GM15510 (cell line): ENCODE data around the gene GON7.

Experiments used
- POLR2A ChIP-seq: IDR thresholded peaks from 3 replicates; pipeline ENCODE4 v1.6.1; 2011; ENCODE audit warnings: borderline replicate concordance; ENCODE audit not compliant: insufficient read length; ENCODE audit errors: extremely low read depth

Gene GON7, protein sequence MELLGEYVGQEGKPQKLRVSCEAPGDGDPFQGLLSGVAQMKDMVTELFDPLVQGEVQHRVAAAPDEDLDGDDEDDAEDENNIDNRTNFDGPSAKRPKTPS

GRCh38 chr14:93206793-93207467 is at the start of gene GON7, which contains the start of gene UBR7:
TSS of gene GON7 (minus strand) at chr14:93207065. CDS start at chr14:93207037, 28 bp downstream.
TSS of gene UBR7 (plus strand) at chr14:93207256. CDS start at chr14:93207292, 36 bp downstream.
- peak; percentile 85 for TF ChIP-seq POLR2A

DNA sequence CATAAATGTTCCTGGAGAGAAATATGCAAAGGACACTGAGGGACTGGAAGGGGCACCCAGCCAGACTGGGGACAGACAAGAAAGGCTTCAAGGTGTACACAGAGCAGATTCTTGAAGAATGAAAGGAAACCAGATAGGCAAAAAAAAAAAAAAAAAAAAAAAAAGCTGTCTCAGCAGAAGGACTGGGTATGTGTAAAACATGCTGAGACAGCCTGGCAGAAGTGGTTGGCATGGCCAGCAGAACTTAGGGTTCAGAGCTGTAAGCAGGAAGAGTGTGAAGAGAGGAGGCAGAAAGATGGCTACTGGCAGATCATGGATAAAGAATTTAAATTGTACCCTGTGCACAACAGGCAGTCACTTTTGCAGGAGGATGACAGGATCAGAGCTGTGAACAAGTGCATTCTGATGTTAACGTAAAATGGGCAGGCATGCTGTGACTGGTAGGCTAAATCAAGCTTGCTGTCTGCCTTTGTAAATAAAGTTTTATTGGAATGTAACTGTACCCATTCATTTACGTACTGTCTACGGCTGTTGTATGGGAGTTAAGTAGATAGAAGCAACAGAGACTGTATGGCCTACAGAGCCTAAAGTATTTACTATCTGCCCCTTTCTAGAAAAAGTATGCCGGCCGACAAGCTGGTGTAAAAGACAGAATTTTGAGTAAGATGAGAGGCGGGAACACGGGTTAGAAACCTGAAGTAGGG is 42.4 kb upstream of the GON7 start:
- no peak for TF ChIP-seq POLR2A

- no peak for TF ChIP-seq POLR2A
Observed at GRCh38 chr14:93246534-93246933, 39.7 kb upstream of the GON7 start.

GRCh38 chr14:93245764-93246420 is 39.0 kb upstream of the GON7 start:
- TF ChIP-seq POLR2A, result no peak

GRCh38 chr14:93240678-93241000 is 33.8 kb upstream of the GON7 start:
- no peak for TF ChIP-seq POLR2A

DNA sequence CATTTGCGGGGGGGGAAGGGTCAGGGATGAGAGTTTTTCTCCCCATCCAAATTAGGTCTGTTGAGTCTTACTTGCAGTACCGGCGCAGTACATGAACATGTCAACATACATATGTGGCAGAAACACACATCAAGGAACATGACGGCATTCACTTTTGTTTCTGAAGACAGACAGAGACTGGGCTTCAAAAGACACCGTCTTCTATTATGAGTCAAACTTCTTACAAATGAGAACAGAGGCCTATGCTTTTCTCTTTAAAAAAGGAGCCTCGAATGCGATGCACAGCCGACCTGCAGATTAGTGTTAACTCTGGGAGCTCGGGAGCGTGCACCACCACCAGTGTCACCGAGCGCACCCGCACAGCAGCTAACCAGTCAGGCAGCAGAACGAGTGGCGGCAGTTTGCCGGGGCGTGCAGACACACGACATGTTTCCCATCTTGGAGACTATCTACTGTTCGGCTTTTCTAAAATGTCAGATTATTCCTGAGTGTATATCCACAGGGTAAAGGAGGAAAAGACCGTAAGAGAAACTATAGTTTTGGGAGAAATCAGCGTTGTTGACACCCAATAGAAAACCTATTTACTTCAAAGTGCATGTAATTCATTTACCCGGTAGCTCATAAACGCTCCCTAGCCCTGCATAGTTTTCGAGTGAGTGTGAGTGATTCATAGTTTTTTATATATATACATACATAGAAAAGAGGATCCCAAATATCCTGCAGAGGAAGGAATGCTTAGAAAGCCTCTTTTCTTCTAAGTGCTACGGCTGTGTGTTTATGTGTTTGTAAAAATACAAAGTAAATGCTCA is 33.2 kb upstream of the GON7 start:
- TF ChIP-seq POLR2A, result no peak

- no peak for TF ChIP-seq POLR2A
Observed at GRCh38 chr14:93234798-93235197, 27.9 kb upstream of the GON7 start.

DNA sequence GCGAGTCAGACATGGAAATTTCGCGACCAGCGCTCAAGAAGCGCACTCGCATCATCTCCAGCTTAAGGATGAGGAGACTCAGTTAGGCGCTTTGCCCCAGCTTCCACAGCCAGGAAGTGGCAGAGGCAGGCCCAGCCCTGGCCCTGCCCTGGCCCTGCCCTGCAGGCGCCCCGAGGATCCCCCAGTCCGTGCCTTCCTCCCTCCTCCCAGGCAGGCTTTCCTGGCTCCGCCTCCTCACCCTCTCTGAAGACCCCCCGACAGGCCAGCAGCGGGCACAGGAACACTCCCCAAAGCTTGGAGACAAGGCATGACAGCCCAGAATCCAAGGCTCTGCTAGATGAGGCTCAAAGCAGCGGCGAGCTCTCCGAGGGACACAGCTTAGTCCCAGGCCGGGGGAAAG is 25.3 kb upstream of the GON7 start:
- no peak for TF ChIP-seq POLR2A

- TF ChIP-seq POLR2A, result no peak
Observed at GRCh38 chr14:93231129-93231979, 24.5 kb upstream of the GON7 start.

- TF ChIP-seq POLR2A, result no peak
Observed at GRCh38 chr14:93230539-93230938, 23.7 kb upstream of the GON7 start.

- TF ChIP-seq POLR2A, result no peak
Observed at GRCh38 chr14:93228550-93228949, 21.7 kb upstream of the GON7 start.

DNA sequence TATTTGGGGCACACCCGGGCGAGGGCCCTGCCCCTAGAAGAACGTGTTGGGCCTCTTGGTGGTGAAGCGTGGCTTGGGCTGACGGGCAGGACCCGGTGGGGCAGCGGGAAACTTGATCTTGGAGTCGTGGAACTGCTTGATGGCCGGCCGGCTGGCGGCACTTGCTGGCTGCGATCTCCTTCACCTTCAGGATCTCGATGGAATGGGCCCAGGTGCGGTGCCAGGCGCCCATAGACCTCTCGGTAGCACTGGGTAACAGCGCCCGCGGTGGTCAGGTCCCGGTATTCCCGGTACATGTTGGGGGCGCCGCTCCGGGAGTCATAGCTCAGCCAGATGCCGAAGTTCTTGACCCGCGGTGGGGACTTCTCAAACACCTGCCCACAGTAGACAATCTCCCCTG is 16.7 kb upstream of the GON7 start:
- no peak for TF ChIP-seq POLR2A

DNA sequence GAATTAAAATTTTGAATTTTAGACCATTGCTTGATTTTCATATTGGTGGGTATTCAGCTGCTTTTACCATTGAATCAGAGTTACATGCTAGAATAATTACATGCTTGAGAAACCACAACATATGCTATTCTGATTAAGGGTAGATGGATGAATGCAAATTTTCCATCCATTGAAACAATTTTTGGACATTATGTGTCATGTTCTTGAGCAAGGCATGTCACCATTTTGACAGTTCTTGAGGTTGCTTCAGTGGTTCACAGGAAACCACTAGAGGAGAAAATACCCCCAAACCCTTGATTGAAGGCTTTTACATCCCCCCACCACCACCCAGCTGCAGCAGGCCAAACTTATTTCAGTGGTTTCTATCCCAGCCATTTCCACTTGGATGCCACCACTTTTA is 13.6 kb upstream of the GON7 start:
- no peak for TF ChIP-seq POLR2A

DNA sequence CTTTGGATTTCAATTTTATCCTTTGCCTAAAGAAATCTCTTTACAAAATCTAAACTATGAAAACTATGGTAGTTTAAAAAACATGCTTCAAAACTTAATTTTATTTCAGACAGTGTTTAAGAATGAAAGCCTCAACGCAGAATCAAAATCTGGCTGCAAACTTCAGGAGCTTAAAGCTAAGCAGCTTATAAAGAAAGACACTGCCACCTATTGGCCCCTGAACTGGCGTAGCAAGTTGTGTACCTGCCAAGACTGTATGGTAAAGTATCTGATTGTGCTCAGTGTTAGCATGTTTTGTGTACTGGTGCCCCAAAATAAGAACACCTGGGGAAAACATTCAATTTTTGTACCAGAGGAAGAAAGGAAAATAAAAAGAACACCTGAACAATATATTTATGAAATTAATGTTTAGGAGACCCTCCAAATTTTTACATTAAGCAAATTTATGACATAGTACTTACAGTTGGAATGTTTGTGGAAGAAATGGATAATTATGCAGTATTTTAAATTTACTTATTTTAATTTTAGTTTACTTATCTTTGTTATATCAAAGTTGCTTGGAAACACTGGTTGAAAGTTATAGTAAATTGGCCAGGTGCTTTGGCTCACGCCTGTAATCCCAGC is 12.3 kb upstream of the GON7 start:
- no peak for TF ChIP-seq POLR2A

DNA sequence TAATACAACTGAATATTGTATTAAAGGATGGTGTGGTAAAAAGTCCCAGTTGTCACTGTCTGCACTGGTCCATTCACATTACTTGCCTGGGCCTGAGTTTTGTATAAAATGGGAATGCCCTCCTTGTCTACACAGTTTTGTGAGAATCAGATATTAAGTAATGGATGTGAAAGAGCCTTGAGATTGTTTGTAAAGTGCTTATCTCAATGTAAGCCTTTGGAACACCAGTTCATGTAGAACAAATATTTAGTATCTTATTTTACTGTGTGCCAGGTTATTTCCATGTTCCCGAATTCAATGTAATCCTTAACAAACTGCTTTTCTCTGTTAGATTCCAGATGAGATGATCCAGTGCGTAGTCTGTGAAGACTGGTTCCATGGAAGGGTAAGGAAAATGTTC is 7.7 kb upstream of the GON7 start:
- TF ChIP-seq POLR2A, result no peak
